ENCODE results near the gene SERP2. TPM values are rescaled to one million over a fixed set of nuclear protein-coding genes. Genes with fewer than 3 reads are reported as not detected.

Gene SERP2
- total and polyA plus RNA-seq, 2 of the 13 experiments (the other 11 are each of a cell fraction or from before 2014, with no cell fraction given), result not detected

- TF ChIP-seq ETV5 (CRISPR knock-in tag; IDR thresholded peaks at IDR 0.05; ENCODE audit: borderline replicate concordance) (peak; percentile 87), ARID5B (CRISPR knock-in tag; IDR thresholded peaks at IDR 0.05) (peak; percentile 88), ELF3 (CRISPR knock-in tag; IDR thresholded peaks at IDR 0.05) (peak; percentile 84), MEIS2 (CRISPR knock-in tag; IDR thresholded peaks at IDR 0.05) (peak; percentile 49; the same call in 1 of the 2 replicates), PHF21A (CRISPR knock-in tag; IDR thresholded peaks at IDR 0.05) (0 out of 2 replicates have a peak, but pooled peaks have one; percentile 34), ZNF674 (CRISPR knock-in tag; IDR thresholded peaks at IDR 0.05; ENCODE audit: low read depth) (no peak), TBX3 (IDR thresholded peaks at IDR 0.05; ENCODE audit: borderline replicate concordance) (peak; percentile 59), MTA1 (CRISPR knock-in tag; IDR thresholded peaks at IDR 0.05; ENCODE audit: borderline replicate concordance) (no peak), FOXP4 (CRISPR knock-in tag; IDR thresholded peaks at IDR 0.05) (peak; percentile 49; the same call in 1 of the 2 replicates), MIXL1 (CRISPR knock-in tag; IDR thresholded peaks at IDR 0.05) (peak; percentile 20; the same call in 1 of the 2 replicates), HMGXB4 (CRISPR knock-in tag; IDR thresholded peaks at IDR 0.05; ENCODE audit: borderline replicate concordance in 1 of 2, low read depth in 1 of 2) (no peak), AHDC1 (CRISPR knock-in tag; IDR thresholded peaks at IDR 0.05; ENCODE audit: borderline replicate concordance) (peak; percentile 86)
Observed at GRCh38 chr13:44364345-44365000, 9.2 kb upstream of the SERP2 start (continued).

Measured in HepG2 (cell line).